Measurements from ENCODE around the gene GTF2F2. TPM values are rescaled to one million over a fixed set of nuclear protein-coding genes. Genes with fewer than 3 reads are reported as not detected.

The GTF2F2 gene
- total RNA-seq, 6 donors from 2014 or later = 10.2 to 29.3 (median 18.2) TPM

DNA sequence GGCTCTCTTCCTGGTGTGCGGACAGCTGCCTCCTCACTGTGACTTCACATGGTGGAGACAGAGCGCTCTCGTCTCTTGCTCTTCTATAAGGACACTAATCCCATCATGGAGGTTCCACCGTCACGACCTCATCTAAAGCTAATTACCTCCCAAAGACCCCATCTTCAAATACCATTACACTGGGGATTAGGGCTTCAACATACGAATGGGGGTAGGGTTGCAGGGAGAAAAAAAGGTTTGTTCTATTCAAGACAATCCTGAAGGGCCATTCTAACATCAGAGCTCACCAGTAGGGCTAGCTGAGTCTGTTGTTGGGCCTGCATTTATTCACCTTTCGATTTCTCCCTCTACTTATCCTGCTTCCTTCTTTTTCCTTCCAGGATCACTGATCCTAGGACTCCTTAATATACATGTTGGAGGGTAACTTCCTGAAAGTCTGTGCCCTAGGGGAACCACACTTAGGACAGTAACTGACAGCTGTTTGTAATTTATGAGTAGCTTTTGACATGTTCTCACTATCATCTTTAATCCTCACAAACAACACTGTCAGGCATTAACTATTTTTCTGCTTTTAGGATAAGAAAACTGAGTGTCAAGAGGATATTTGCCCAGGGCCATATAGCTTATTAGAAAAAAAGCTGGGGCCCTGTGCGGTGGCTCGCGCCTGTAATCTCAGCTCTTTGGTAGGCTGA, 18.8 kb upstream of the GTF2F2 start:
- no peak for ATAC-seq (ENCODE audit: low FRiP score in 2 of 2)
- WGBS, 2 donors = 89 to 91% methylated on average over 10 of the region's 10 CpGs

DNA sequence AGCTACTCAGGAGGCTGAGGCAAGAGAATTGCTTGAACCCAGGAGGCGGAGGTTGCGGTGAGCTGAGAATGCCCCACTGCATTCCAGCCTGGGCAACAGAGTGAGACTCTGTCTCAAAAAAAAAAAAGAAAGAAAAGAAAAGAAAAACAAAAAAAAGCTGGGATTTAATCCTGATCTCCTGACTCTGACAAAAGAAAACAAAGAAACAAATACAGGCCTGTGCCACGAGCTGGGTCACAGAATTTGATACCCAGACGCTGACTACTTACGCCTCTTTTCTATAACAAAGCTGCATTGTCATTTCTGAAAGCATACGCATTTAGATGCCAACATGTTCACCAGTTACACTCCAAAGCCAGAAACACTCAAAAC, 18.2 kb upstream of the GTF2F2 start:
- Histone ChIP-seq H3K4me1 (no peaks in the 10 kb centered on the region), H3K27me3 (no peaks in the 10 kb centered on the region), H3K36me3 (no peaks in the 10 kb centered on the region), H3K4me3 (no peak overlapping the region), H3K27ac (no peak overlapping the region), H3K9me3 (no peaks in the 10 kb centered on the region)
- DNase-seq = no peak
- no peak for ATAC-seq (ENCODE audit: low FRiP score in 2 of 2)
- 80 to 87% methylated on average over 6 of the region's 6 CpGs for WGBS, 2 donors
- no peak for TF ChIP-seq POLR2A (IDR thresholded peaks at IDR 0.05)
- TF ChIP-seq EP300 (IDR thresholded peaks at IDR 0.05) = no peak
- TF ChIP-seq POLR2AphosphoS5 (IDR thresholded peaks at IDR 0.05) = no peak
- TF ChIP-seq, protein P1, sequence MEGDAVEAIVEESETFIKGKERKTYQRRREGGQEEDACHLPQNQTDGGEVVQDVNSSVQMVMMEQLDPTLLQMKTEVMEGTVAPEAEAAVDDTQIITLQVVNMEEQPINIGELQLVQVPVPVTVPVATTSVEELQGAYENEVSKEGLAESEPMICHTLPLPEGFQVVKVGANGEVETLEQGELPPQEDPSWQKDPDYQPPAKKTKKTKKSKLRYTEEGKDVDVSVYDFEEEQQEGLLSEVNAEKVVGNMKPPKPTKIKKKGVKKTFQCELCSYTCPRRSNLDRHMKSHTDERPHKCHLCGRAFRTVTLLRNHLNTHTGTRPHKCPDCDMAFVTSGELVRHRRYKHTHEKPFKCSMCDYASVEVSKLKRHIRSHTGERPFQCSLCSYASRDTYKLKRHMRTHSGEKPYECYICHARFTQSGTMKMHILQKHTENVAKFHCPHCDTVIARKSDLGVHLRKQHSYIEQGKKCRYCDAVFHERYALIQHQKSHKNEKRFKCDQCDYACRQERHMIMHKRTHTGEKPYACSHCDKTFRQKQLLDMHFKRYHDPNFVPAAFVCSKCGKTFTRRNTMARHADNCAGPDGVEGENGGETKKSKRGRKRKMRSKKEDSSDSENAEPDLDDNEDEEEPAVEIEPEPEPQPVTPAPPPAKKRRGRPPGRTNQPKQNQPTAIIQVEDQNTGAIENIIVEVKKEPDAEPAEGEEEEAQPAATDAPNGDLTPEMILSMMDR (IDR thresholded peaks at IDR 0.05) = no peak

More for the DNA sequence above, 18.8 kb upstream of the GTF2F2 start:
- H3K4me1 ChIP-seq = no peaks in the 10 kb centered on the region
- DNase-seq = no peak
- H3K27ac ChIP-seq = no peak overlapping the region
- H3K36me3 ChIP-seq = no peaks in the 10 kb centered on the region
- H3K4me3 ChIP-seq = no peak overlapping the region
- no peaks in the 10 kb centered on the region for H3K9me3 ChIP-seq
- no peaks in the 10 kb centered on the region for H3K27me3 ChIP-seq
- no peak for TF ChIP-seq POLR2AphosphoS5 (IDR thresholded peaks at IDR 0.05)
- TF ChIP-seq EP300 (IDR thresholded peaks at IDR 0.05) = no peak
- TF ChIP-seq, protein P1 (IDR thresholded peaks at IDR 0.05) = no peak
- no peak for TF ChIP-seq POLR2A (IDR thresholded peaks at IDR 0.05)

DNA sequence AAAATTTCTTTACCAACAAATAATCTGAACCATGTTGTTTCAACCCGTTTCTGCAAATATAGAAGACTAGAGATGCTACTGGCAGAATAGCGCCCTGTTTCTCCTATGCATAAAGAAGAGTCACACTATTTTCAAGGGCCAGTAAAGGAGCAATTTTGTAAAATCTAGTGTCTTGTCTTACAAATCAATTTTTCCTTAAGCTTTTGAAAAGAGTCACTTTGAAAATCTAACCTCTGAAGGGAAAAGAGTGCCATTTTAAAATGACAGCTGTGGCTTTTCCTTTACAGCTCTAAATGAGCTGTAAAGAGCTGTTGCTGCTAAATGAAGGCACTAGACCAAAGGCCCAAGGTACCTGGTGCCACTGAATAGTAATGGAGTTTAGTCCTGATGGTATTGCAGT, 16.9 kb upstream of the GTF2F2 start:
- 84 to 90% methylated on average over 2 of the region's 2 CpGs for WGBS, 2 donors
- Histone ChIP-seq H3K9me3 (no peaks in the 10 kb centered on the region), H3K27ac (no peak overlapping the region), H3K36me3 (no peaks in the 10 kb centered on the region), H3K27me3 (no peaks in the 10 kb centered on the region), H3K4me3 (no peak overlapping the region), H3K4me1 (no peaks in the 10 kb centered on the region)
- TF ChIP-seq POLR2A (IDR thresholded peaks at IDR 0.05) (no peak), EP300 (IDR thresholded peaks at IDR 0.05) (no peak), POLR2AphosphoS5 (IDR thresholded peaks at IDR 0.05) (no peak)
- TF ChIP-seq, protein P1 (IDR thresholded peaks at IDR 0.05) = no peak
- no peak for ATAC-seq (ENCODE audit: low FRiP score in 2 of 2)
- DNase-seq = no peak

DNA sequence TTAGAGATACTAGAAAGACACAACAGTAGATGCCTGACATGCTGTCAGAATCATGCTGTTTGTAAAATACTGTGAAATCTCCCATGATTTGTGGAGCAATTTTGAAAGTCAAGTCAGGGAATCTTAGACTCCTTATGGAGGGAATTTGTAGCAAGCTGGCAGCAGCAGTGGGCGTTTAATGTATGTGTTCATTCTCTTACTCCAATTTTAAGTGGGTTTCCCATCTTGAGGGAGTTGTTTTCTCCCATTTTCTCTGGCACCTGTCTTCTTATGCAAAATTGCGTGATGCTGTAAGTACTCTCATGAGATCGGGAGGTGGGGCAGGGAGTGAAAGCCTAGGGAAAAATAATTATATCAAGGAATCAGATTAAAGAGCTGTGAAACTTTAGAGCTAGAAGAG, 16.0 kb upstream of the GTF2F2 start:
- TF ChIP-seq, protein P1 (IDR thresholded peaks at IDR 0.05) = no peak
- no peak for TF ChIP-seq POLR2AphosphoS5 (IDR thresholded peaks at IDR 0.05)
- no peak for TF ChIP-seq POLR2A (IDR thresholded peaks at IDR 0.05)
- TF ChIP-seq EP300 (IDR thresholded peaks at IDR 0.05) = no peak
- Histone ChIP-seq H3K36me3 (no peaks in the 10 kb centered on the region), H3K9me3 (no peaks in the 10 kb centered on the region), H3K27me3 (no peaks in the 10 kb centered on the region), H3K4me3 (no peak overlapping the region), H3K27ac (no peak overlapping the region), H3K4me1 (no peaks in the 10 kb centered on the region)
- ATAC-seq (ENCODE audit: low FRiP score in 2 of 2) = no peak
- WGBS, 2 donors = 90 to 94% methylated on average over 3 of the region's 3 CpGs
- no peak for DNase-seq

DNA sequence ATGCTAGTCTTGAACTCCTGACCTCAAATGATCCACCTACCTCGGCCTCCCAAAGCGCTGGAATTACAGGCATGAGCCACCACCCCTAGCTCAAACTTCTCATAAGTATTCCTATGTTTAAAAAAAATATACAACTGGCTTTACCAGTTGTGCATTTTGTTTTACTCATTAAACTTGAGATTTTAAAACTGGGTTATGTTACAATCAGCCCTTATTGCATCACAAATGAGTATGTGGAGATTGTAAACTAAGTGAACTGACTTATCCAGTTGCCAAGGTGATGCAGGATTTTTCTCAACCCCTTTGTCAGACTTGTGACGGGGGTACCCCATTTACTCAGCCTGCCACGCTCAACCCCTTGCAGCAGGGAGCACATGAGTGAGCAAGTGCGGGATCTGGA, 14.4 kb upstream of the GTF2F2 start:
- no peak overlapping the region for H3K4me3 ChIP-seq
- no peaks in the 10 kb centered on the region for H3K9me3 ChIP-seq
- no peaks in the 10 kb centered on the region for H3K4me1 ChIP-seq
- no peak for DNase-seq
- TF ChIP-seq POLR2AphosphoS5 (IDR thresholded peaks at IDR 0.05) = no peak
- TF ChIP-seq, protein P1 (IDR thresholded peaks at IDR 0.05) = no peak
- no peaks in the 10 kb centered on the region for H3K36me3 ChIP-seq
- no peak for ATAC-seq (ENCODE audit: low FRiP score in 2 of 2)
- no peaks in the 10 kb centered on the region for H3K27me3 ChIP-seq
- no peak overlapping the region for H3K27ac ChIP-seq
- WGBS, 2 donors = 83 to 86% methylated on average over 5 of the region's 5 CpGs

Measured in upper lobe of left lung (tissue), 6 donors.